ENCODE data around the gene TIMP2.
"Not testable (repeated sequence)": the region's sequence is repeated elsewhere in the genome, so short reads cannot be mapped to it uniquely, and the experiment has no call there.

TIMP2 gene

GRCh38 chr17:78873519-78874340 lies 51.5 kb downstream of the TIMP2 start:
- in situ Hi-C loops (cut with HindIII; ENCODE audit: low sequenced_read_pairs), result no loop called here

- in situ Hi-C loops (cut with HindIII; ENCODE audit: low sequenced_read_pairs), result no loop called here
Measured at GRCh38 chr17:78872486-78872885, 52.7 kb downstream of the TIMP2 start.

GRCh38 chr17:78870621-78871020 lies 54.6 kb downstream of the TIMP2 start:
- in situ Hi-C loops (cut with HindIII; ENCODE audit: low sequenced_read_pairs), result no loop called here

GRCh38 chr17:78868391-78868790 lies 56.8 kb downstream of the TIMP2 start:
- in situ Hi-C loops (cut with HindIII; ENCODE audit: low sequenced_read_pairs), result no loop called here

- in situ Hi-C loops (cut with HindIII; ENCODE audit: low sequenced_read_pairs), result not testable (repeated sequence)
Measured at GRCh38 chr17:78867046-78867445, 58.1 kb downstream of the TIMP2 start.

GRCh38 chr17:78865682-78866390 lies 59.4 kb downstream of the TIMP2 start:
- in situ Hi-C loops (cut with HindIII; ENCODE audit: low sequenced_read_pairs), result no loop called here

GRCh38 chr17:78864117-78864516 lies 61.1 kb downstream of the TIMP2 start:
- in situ Hi-C loops (cut with HindIII; ENCODE audit: low sequenced_read_pairs), result no loop called here

- in situ Hi-C loops (cut with HindIII; ENCODE audit: low sequenced_read_pairs), result no loop called here
Measured at GRCh38 chr17:78862073-78863023, 62.8 kb downstream of the TIMP2 start.

GRCh38 chr17:78861229-78861628 lies 64.0 kb downstream of the TIMP2 start:
- in situ Hi-C loops (cut with HindIII; ENCODE audit: low sequenced_read_pairs), result no loop called here

- in situ Hi-C loops (cut with HindIII; ENCODE audit: low sequenced_read_pairs), result no loop called here
Measured at GRCh38 chr17:78859051-78859450, 66.1 kb downstream of the TIMP2 start.

- in situ Hi-C loops (cut with HindIII; ENCODE audit: low sequenced_read_pairs), result no loop called here
Measured at GRCh38 chr17:78857266-78857665, 67.9 kb downstream of the TIMP2 start.

GRCh38 chr17:78855561-78856165 lies 69.5 kb downstream of the TIMP2 start:
- in situ Hi-C loops (cut with HindIII; ENCODE audit: low sequenced_read_pairs), result no loop called here

- in situ Hi-C loops (cut with HindIII; ENCODE audit: low sequenced_read_pairs), result no loop called here
Measured at GRCh38 chr17:78854508-78854907, 70.7 kb downstream of the TIMP2 start.

GRCh38 chr17:78853926-78854394 lies 71.2 kb downstream of the TIMP2 start:
- in situ Hi-C loops (cut with HindIII; ENCODE audit: low sequenced_read_pairs), result no loop called here

- in situ Hi-C loops (cut with HindIII; ENCODE audit: low sequenced_read_pairs), result no loop called here
Measured at GRCh38 chr17:78852709-78853121, 72.5 kb downstream of the TIMP2 start.

- in situ Hi-C loops (cut with HindIII; ENCODE audit: low sequenced_read_pairs), result no loop called here
Measured at GRCh38 chr17:78849026-78849425, 76.2 kb downstream of the TIMP2 start.

- in situ Hi-C loops (cut with HindIII; ENCODE audit: low sequenced_read_pairs), result no loop called here
Measured at GRCh38 chr17:78847052-78847451, 78.1 kb downstream of the TIMP2 start.

- in situ Hi-C loops (cut with HindIII; ENCODE audit: low sequenced_read_pairs), result no loop called here
Measured at GRCh38 chr17:78844301-78845005, 80.7 kb downstream of the TIMP2 start.

- in situ Hi-C loops (cut with HindIII; ENCODE audit: low sequenced_read_pairs), result no loop called here
Measured at GRCh38 chr17:78842881-78843565, 82.2 kb downstream of the TIMP2 start.
